Chondrocyte (in vitro differentiated cells): Measurements from ENCODE around the gene SPIB. TPM values are rescaled to one million over a fixed set of nuclear protein-coding genes. Genes with fewer than 3 reads are reported as not detected.
A peak's percentile ranks its signal among the peaks of the same experiment; 100 is the strongest.

Experiments
- DNase-seq: peaks from one replicate; pipeline ENCODE4 v3.0.0; 2021; ENCODE audit warnings: mixed read lengths, low spot score
- H3K27ac Mint-ChIP-seq: one replicate; pipeline ENCODE4 v1.8.0; 2021; ENCODE audit warnings: mild to moderate bottlenecking, moderate library complexity, mixed read lengths; ENCODE audit not compliant: unreplicated experiment
- H3K27me3 Mint-ChIP-seq: 2 replicates; pipeline ENCODE4 v1.8.0; 2021; ENCODE audit warnings: low read depth, mixed read lengths
- H3K36me3 Mint-ChIP-seq: 2 replicates; pipeline ENCODE4 v1.8.0; 2021; ENCODE audit warnings: low read depth, mixed read lengths
- H3K4me1 Mint-ChIP-seq: 2 replicates; pipeline ENCODE4 v1.8.0; 2021; ENCODE audit warnings: low read depth, mild to moderate bottlenecking, mixed read lengths
- H3K4me3 Mint-ChIP-seq: one replicate; pipeline ENCODE4 v1.8.0; 2021; ENCODE audit warnings: mild to moderate bottlenecking, moderate library complexity, mixed read lengths; ENCODE audit not compliant: unreplicated experiment
- H3K9me3 Mint-ChIP-seq: 2 replicates; pipeline ENCODE4 v1.8.0; 2021; ENCODE audit warnings: low read depth, mixed read lengths
- total RNA-seq: library from RNA; stranded (reverse); gene quantifications from 3 replicates; pipeline ENCODE4 v1.2.1, GENCODE V29; 2021
- TF ChIP-seq, protein P1 (sequence below): fragments of 200-600 bp; sonication (generic); IDR thresholded peaks from 2 replicates; pipeline ENCODE4 v1.5.0; 2021; ENCODE audit warnings: antibody characterized with exemption, mild to moderate bottlenecking, moderate library complexity

SPIB gene
- total RNA-seq, 1 donor from 2014 or later: not detected

DNA sequence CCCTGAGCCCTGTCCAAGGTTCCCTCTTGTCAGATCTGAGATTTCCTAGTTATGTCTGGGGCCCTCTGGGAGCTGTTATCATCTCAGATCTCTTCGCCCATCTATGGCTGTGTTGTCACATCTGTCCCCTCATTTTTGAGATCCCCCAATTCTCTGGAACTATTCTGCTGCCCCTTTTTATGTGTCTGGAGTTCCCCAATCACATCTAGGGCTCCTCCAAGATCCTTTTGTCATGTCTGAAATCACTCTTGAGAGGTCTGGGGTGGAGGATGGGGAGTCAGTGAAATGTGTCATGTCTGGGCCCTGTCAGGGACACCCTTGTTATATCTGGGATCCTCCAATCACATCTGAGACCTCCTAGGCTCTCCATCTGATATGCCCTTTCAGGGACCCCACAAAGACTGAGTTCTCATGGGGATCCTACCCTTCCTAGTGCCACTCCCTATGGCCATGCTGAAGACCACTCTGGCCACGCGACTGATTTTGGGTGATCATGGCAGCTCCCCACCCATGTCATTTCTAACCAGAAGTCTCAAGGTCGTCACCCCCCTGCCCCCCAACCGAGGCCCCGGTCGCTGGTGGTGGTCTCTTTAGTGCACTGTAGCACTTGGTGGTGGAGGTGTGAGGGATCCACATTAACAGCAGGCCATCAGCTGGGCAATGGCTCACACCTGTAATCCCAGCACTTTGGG lies 10.2 kb downstream of the SPIB start:
- no peak for DNase-seq
- Mint-ChIP-seq H3K4me3 (no peak overlapping the region), H3K27me3 (peaks cover 12% of the 10 kb centered on the region), H3K27ac (no peak overlapping the region), H3K4me1 (peaks cover 14% of the 10 kb centered on the region), H3K36me3 (no peaks in the 10 kb centered on the region), H3K9me3 (no peaks in the 10 kb centered on the region)
- TF ChIP-seq, protein P1, sequence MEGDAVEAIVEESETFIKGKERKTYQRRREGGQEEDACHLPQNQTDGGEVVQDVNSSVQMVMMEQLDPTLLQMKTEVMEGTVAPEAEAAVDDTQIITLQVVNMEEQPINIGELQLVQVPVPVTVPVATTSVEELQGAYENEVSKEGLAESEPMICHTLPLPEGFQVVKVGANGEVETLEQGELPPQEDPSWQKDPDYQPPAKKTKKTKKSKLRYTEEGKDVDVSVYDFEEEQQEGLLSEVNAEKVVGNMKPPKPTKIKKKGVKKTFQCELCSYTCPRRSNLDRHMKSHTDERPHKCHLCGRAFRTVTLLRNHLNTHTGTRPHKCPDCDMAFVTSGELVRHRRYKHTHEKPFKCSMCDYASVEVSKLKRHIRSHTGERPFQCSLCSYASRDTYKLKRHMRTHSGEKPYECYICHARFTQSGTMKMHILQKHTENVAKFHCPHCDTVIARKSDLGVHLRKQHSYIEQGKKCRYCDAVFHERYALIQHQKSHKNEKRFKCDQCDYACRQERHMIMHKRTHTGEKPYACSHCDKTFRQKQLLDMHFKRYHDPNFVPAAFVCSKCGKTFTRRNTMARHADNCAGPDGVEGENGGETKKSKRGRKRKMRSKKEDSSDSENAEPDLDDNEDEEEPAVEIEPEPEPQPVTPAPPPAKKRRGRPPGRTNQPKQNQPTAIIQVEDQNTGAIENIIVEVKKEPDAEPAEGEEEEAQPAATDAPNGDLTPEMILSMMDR: no peak

DNA sequence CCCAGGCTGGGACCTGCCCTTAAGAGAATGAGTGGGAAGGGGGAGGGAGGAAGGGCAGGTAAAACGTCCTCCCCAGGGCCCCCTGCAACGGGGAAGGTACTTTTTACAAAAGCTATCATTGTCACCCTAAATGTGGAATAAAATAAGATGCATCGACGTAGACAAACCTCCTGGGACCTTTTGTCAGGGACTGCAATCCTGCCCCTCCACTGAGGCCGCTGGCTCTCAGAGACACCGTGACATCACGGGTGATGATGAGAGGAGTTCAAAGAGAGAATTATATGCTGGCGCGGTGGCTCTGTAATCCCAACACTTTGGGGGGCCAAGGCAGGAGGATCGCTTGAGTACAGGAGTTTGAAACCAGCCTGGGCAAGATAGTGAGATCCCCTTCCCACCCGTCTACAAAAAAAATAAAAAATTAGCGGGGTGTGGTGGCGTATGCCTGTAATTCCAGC lies 12.2 kb downstream of the SPIB start:
- H3K27ac Mint-ChIP-seq: no peak overlapping the region

DNA sequence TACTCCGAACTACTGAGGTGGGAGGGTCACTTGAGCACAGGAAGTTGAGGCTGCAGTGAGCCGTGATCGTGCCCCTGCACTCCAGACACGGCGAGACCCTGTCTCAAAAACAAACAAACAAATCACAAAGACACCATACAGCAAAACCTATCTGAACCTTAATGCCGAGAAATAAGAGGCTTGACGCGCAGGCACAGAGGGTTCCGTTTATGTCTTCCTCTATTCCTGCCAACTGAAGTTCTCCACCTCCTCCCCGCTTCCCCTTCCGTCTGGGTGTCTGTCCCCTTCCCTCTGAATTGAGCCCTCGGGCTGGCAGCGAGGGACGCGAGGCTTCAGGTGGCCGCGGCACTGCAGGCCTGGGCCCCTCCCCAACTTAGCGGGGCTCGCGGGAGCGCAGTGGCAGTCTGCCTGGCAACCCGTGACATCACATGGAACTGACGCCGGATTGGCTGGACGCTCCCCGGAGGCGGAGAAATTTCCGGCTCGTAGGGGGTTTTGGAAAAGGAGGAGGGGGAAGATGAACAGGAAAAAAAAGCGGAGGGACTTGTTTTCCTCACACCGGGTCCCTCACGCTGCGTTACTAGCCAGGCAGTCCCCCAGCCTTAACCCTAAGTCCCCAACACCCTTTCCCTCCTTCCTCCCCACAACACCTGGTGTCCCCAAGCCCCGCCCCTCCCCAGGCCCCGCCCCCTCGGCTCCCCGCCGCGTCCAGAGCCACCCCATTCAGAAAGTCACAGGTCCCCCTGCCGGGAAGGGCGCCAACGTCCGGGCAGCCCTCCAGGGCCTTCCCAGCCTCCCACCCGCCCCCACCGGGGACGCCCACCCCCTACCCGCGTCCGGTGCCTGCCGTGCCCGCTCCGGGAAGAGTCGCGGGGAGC lies 12.8 kb downstream of the SPIB start:
- peak overlapping the region; percentile 82 for H3K27ac Mint-ChIP-seq
- H3K36me3 Mint-ChIP-seq: no peaks in the 10 kb centered on the region

More for the DNA sequence above, 12.2 kb downstream of the SPIB start:
- H3K4me3 Mint-ChIP-seq: peak overlapping the region; percentile 81
- TF ChIP-seq, protein P1: no peak
- no peaks in the 10 kb centered on the region for H3K36me3 Mint-ChIP-seq
- H3K9me3 Mint-ChIP-seq: no peaks in the 10 kb centered on the region
- H3K27me3 Mint-ChIP-seq: peaks cover 15% of the 10 kb centered on the region
- DNase-seq: no peak
- H3K4me1 Mint-ChIP-seq: peaks cover 14% of the 10 kb centered on the region

DNA sequence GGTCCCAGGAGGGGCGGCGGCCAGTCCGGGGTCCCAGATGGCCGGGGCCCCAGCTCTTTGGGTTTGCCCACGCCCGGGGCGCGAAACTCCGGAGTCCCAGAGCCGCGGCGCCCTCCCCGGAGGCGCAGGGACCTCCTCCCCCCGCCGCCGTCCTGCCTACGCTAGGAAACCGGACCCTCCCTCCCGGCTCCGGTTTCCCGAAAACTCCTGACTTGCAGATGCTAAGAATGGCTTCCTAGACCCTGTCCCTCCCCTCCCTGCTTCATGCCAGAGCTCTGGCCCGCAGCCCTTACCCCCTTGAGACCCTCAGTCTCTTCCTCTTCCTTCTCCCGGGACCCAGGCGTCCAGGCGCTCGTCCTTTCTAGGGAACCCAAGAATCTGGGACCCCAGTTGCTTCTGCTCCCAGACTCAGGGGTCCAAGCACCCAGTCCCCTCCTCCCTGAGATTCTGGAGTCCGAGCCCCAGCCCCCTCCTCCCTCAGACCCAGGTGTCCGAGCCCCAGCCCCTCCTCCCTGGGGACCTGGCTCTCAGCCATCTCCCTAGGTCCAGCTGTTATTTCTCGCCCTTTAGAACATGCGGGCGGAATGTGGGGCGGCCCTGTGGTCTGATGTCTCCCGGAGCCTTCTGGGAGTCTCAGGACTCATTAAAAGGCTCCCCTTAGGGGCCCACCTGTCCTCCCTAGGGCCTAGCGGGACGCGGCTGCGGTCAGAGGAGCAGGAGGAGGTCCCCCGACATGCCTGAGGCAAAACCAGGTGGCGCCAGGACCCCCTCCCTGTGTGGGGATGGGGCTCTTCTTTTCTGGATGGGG lies 13.7 kb downstream of the SPIB start, which contains the start of gene MYBPC2:
Gene MYBPC2 (plus strand): TSS at position 672 of the 808 bp plus-strand sequence. CDS start 62 bp downstream, at position 734.
- Mint-ChIP-seq H3K36me3 (no peaks in the 10 kb centered on the region), H3K9me3 (no peaks in the 10 kb centered on the region), H3K4me1 (peaks cover 14% of the 10 kb centered on the region), H3K27me3 (peaks cover 29% of the 10 kb centered on the region), H3K27ac (peak within 1 kb of the TSS; percentile 82), H3K4me3 (peak within 1 kb of the TSS; percentile 81)
- no peak for DNase-seq
- TF ChIP-seq, protein P1: no peak

More for the DNA sequence above, 12.8 kb downstream of the SPIB start:
- H3K9me3 Mint-ChIP-seq: no peaks in the 10 kb centered on the region
- H3K4me3 Mint-ChIP-seq: peak overlapping the region; percentile 81
- TF ChIP-seq, protein P1: no peak
- peaks cover 21% of the 10 kb centered on the region for H3K27me3 Mint-ChIP-seq
- DNase-seq: no peak
- peaks cover 14% of the 10 kb centered on the region for H3K4me1 Mint-ChIP-seq
